Hair follicle dermal papilla cell (primary cell): Measurements from ENCODE around the gene TPT1. TPM values are rescaled to one million over a fixed set of nuclear protein-coding genes. Genes with fewer than 3 reads are reported as not detected.

Experiments used
- small RNA-seq: library from RNA; depleted of rRNA; stranded (forward); fragments of <200 nt; gene quantifications from one replicate; pipeline ENCODE3, GENCODE V24; 2012
- total RNA-seq: library from RNA; depleted of rRNA; stranded (reverse); fragments of >200 nt; gene quantifications from 2 replicates; pipeline ENCODE4 v1.2.3, GENCODE V29; 2012

TPT1 gene
- total RNA-seq = 1,446 and 1,814 TPM in 2 replicates

DNA sequence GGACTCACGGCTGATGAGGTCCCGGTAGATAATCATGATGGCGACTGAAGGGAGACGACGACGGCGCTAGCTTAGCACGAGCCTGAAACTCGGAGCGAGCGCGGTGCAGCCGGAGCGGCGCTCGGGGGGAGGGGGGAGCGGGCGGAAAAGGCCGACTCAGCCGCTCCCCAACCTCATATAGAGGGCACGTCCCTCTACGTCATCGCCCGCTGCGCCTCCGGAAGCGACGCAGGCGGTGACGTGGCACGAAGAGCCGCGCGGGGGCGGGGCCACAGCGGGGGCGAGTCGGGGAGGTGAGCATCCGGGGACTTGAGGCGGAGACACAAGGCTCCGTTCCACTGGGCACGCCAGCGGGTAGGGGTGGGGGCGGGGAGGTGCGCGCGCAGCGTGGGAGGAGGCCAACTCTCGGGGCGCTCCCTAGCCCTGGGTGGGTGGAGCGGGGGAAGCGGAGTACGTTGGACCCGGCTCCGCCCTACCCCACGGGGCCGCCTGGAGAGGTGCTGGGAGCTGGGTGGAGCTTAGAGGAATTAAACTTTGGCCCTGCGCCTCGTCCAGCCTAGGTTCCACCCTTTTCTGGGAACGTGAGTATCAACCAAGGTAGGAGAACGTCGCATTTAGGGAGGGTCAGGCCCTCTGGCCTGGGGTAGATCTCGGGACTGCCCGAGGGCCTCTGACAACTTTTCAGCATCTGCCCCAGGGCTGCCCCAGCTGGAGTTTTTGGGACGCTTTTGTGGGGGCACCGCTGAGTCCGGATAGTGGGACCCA is at the start of gene TPT1:
Gene TPT1, minus strand, starts transcription at position 150 of the 765 bp plus-strand sequence. Its CDS starts 114 bp downstream, at position 36.

Small RNA genes lying within 50 kb of the gene (small RNA-seq; reads per million reads assigned to genes)
- 75.8 reads per million, percentile 98 among the genes with 10 or more reads in this experiment for gene SNORA31

Other genes with a start within 250 kb of the TPT1 start
- 20.9 and 21.9 TPM in 2 replicates for gene GTF2F2, start 220.7 kb downstream of the TPT1 start, total RNA-seq
- gene KCTD4, start 140.1 kb downstream of the TPT1 start, total RNA-seq = 2.4 and 4.6 TPM in 2 replicates
- 9.9 and 11.1 TPM in 2 replicates for gene SLC25A30, start 77.2 kb upstream of the TPT1 start, total RNA-seq
- gene COG3, start 123.8 kb upstream of the TPT1 start, total RNA-seq = 40.9 and 56.8 TPM in 2 replicates